ENCODE measurements around the gene USF1. TPM values are rescaled to one million over a fixed set of nuclear protein-coding genes. Genes with fewer than 3 reads are reported as not detected.

The USF1 gene
- total RNA-seq, 1 experiment from 2014 or later: 75.4 TPM

DNA sequence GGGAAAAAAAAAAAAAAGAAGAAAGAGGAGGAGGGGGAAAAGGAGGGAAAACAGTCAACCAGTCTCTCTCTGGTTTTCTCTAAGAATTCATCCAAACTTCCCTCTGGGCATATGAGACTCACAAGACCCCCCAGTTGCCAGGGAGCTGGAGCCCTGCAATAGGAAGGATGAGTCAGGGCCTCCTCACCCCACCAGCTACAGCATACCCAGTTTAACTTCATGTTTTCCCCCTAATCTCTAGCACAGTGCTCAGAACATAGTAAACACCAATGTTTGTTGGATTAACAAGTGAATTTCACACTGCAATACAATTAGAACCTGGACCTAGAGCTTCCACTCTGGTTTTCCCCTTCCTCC, 32.7 kb downstream of the USF1 start:
- TF ChIP-seq CTCF (IDR thresholded peaks at IDR 0.05; ENCODE audit: unreplicated experiment): no peak
- CTCF ChIA-PET: interaction anchor here (0.6 to 1.6 kb wide), 4 partner anchors 15 to 84 kb away, joined by 5 to 10 read pairs (median 8); no protein-coding TSS in a partner anchor
- no peak for DNase-seq
- Mint-ChIP-seq H3K27ac (ENCODE audit: unreplicated experiment) (peak overlapping the region; percentile 95), H3K27me3 (ENCODE audit: unreplicated experiment) (no peaks in the 10 kb centered on the region), H3K9me3 (ENCODE audit: low read depth, unreplicated experiment) (no peaks in the 10 kb centered on the region), H3K36me3 (ENCODE audit: insufficient read depth, unreplicated experiment) (peaks cover 51% of the 10 kb centered on the region), H3K4me3 (ENCODE audit: low read depth, unreplicated experiment) (peak overlapping the region; percentile 44), H3K4me1 (ENCODE audit: low read depth, unreplicated experiment) (peaks cover 59% of the 10 kb centered on the region)
- no TSS peak for BruUV-seq (replicated peaks)
- intact Hi-C loops (cut with micrococcal nuclease; ENCODE audit: unreplicated experiment): loop anchor here (2.0 kb wide), 1 partner anchor 32 kb away; the partner anchor contains the start of gene USF1

DNA sequence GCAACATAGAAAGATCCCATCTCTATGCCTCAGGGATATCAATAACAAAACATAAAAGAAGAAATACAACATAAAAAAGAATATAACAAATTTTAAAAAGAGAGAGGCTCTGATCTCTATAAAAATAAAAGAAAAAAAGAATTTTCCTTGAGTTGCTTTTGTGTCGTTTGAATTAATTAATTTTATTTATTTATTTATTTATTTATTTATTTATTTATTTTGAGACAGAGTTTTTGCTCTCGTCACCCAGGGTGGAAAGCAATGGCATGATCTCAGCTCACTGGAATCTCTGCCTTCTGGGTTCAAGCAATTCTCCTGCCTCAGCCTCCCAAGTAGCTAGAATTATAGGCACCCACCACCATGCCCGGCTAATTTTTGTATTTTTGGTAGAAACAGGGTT, 33.4 kb downstream of the USF1 start:
- peak overlapping the region; percentile 8 for H3K27ac Mint-ChIP-seq (ENCODE audit: unreplicated experiment)
- TF ChIP-seq CTCF (IDR thresholded peaks at IDR 0.05; ENCODE audit: unreplicated experiment): no peak
- H3K4me3 Mint-ChIP-seq (ENCODE audit: low read depth, unreplicated experiment): no peak overlapping the region
- no peaks in the 10 kb centered on the region for H3K9me3 Mint-ChIP-seq (ENCODE audit: low read depth, unreplicated experiment)
- intact Hi-C loops (cut with micrococcal nuclease; ENCODE audit: unreplicated experiment): loop anchor here (2.0 kb wide), 1 partner anchor 32 kb away; the partner anchor contains the start of gene USF1
- BruUV-seq (replicated peaks): no TSS peak
- H3K36me3 Mint-ChIP-seq (ENCODE audit: insufficient read depth, unreplicated experiment): peaks cover 52% of the 10 kb centered on the region
- no peaks in the 10 kb centered on the region for H3K27me3 Mint-ChIP-seq (ENCODE audit: unreplicated experiment)
- DNase-seq: no peak
- H3K4me1 Mint-ChIP-seq (ENCODE audit: low read depth, unreplicated experiment): peaks cover 59% of the 10 kb centered on the region
- CTCF ChIA-PET: interaction anchor here (0.7 kb wide), 1 partner anchor 15 kb away, joined by 3 read pairs; no protein-coding TSS in a partner anchor

DNA sequence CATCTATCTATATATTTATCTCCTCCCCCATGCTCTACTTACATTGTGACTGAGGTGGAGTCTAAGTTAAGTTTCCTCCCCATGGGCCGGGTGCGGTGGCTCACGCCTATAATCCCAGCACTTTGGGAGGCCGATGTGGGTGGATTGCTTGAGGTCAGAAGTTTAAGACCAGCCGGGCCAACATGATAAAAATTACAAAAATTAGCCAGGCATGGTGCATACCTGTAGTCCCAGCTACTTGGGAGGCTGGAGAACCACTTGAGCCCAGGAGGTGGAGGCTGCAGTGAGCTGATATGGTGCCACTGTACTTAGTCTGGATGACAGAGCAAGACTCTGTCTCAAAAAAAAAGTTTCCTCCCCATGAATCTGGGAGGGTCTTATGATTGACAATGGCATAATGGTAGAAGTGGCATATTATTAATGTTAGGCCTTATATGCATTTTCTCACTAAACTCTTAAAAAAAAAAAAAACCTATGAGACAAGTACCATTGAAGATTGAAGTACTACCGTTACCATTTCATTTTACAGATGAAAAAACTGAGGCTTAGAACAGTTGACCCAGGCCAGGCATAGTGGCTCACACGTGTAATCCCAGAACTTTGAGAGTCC, 36.1 kb downstream of the USF1 start:
- DNase-seq: no peak
- intact Hi-C loops (cut with micrococcal nuclease; ENCODE audit: unreplicated experiment): no loop called here
- no peak overlapping the region for H3K4me3 Mint-ChIP-seq (ENCODE audit: low read depth, unreplicated experiment)
- H3K27ac Mint-ChIP-seq (ENCODE audit: unreplicated experiment): no peak overlapping the region
- H3K27me3 Mint-ChIP-seq (ENCODE audit: unreplicated experiment): no peaks in the 10 kb centered on the region
- peaks cover 61% of the 10 kb centered on the region for H3K36me3 Mint-ChIP-seq (ENCODE audit: insufficient read depth, unreplicated experiment)
- CTCF ChIA-PET: interaction anchor here (0.9 kb wide), 1 partner anchor 12 kb away, joined by 4 read pairs; the partner anchor contains the start of gene F11R
- TF ChIP-seq CTCF (IDR thresholded peaks at IDR 0.05; ENCODE audit: unreplicated experiment): no peak
- no peaks in the 10 kb centered on the region for H3K9me3 Mint-ChIP-seq (ENCODE audit: low read depth, unreplicated experiment)
- H3K4me1 Mint-ChIP-seq (ENCODE audit: low read depth, unreplicated experiment): peaks cover 56% of the 10 kb centered on the region
- no TSS peak for BruUV-seq (replicated peaks)

DNA sequence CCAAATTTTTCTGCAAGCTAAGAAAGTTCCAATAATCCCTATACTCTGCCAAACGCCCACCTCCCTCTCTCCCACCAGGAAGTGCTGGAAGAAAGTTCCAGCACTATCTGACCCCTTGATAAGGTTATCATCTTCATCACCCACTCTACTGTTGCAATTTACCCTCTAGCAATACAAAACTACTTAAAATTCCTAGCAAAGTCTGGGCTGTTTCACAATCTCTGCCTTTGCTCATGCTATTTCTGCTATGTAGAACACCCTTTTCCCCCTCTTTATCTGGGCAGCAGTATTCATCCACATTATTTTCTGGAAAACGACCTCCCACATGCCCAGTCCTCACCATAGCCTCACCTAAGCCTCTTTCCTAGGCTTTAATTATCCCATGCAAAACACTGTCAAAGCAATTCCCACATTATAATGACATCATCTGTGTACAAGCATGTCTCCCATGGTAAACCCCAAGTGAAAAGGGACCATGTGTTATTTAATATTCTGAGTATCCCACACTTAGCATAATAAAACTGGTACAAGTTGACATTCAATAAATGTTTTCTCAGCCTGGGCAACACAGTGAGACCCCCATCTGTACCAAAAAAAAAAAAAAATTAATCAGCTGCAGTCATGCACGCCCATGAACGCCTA, 36.8 kb downstream of the USF1 start:
- intact Hi-C loops (cut with micrococcal nuclease; ENCODE audit: unreplicated experiment): no loop called here
- Mint-ChIP-seq H3K27ac (ENCODE audit: unreplicated experiment) (peak overlapping the region; percentile 38), H3K4me3 (ENCODE audit: low read depth, unreplicated experiment) (no peak overlapping the region), H3K36me3 (ENCODE audit: insufficient read depth, unreplicated experiment) (peaks cover 54% of the 10 kb centered on the region), H3K4me1 (ENCODE audit: low read depth, unreplicated experiment) (peaks cover 51% of the 10 kb centered on the region), H3K27me3 (ENCODE audit: unreplicated experiment) (no peaks in the 10 kb centered on the region), H3K9me3 (ENCODE audit: low read depth, unreplicated experiment) (no peaks in the 10 kb centered on the region)
- CTCF ChIA-PET: interaction anchor here (0.9 to 1.3 kb wide), 2 partner anchors 12 kb away, joined by 3 to 4 read pairs; partner anchors contain the start of gene F11R
- TF ChIP-seq CTCF (IDR thresholded peaks at IDR 0.05; ENCODE audit: unreplicated experiment): no peak
- no peak for DNase-seq
- no TSS peak for BruUV-seq (replicated peaks)
